HG02885 (cell line): Measurements from ENCODE around the gene FOXN1.
A peak's percentile ranks its signal among the peaks of the same experiment; 100 is the strongest.
"Not testable (repeated sequence)": the region's sequence is repeated elsewhere in the genome, so short reads cannot be mapped to it uniquely, and the experiment has no call there.

Source experiments
- ATAC-seq: cut with Tn5 transposase; IDR thresholded peaks from one replicate; pipeline ENCODE4 v1.9.1; 2021; ENCODE audit warnings: mild to moderate bottlenecking; ENCODE audit not compliant: unreplicated experiment, poor library complexity

Gene FOXN1

GRCh38 chr17:28570716-28571360, 64.7 kb downstream of the FOXN1 start:
- ATAC-seq = peak; percentile 30

- ATAC-seq = peak; percentile 90
Observed at GRCh38 chr17:28571361-28572122, 65.4 kb downstream of the FOXN1 start, which contains the start of gene PIGS. Gene PIGS (minus strand): TSS chr17:28571524. CDS start chr17:28571496, 28 bp downstream.

- no peak for ATAC-seq
Observed at GRCh38 chr17:28572259-28573039, 66.3 kb downstream of the FOXN1 start.

GRCh38 chr17:28573040-28573380, 66.9 kb downstream of the FOXN1 start:
- no peak for ATAC-seq

- ATAC-seq = no peak
Observed at GRCh38 chr17:28573521-28573920, 67.4 kb downstream of the FOXN1 start.

- ATAC-seq = no peak
Observed at GRCh38 chr17:28573966-28574480, 67.9 kb downstream of the FOXN1 start.

- ATAC-seq = no peak
Observed at GRCh38 chr17:28574526-28574925, 68.4 kb downstream of the FOXN1 start.

GRCh38 chr17:28575126-28575795, 69.1 kb downstream of the FOXN1 start:
- ATAC-seq = no peak

- ATAC-seq = not testable (repeated sequence)
Observed at GRCh38 chr17:28576016-28576415, 69.9 kb downstream of the FOXN1 start.

- peak; percentile 87 for ATAC-seq
Observed at GRCh38 chr17:28576758-28577465, 70.8 kb downstream of the FOXN1 start, which contains the start of gene ALDOC. Gene ALDOC (minus strand): TSS chr17:28576895. CDS start chr17:28575532, 1,363 bp downstream.

GRCh38 chr17:28577466-28577824, 71.3 kb downstream of the FOXN1 start:
- ATAC-seq = no peak

GRCh38 chr17:28578246-28579195, 72.4 kb downstream of the FOXN1 start:
- no peak for ATAC-seq

GRCh38 chr17:28579526-28579925, 73.4 kb downstream of the FOXN1 start:
- no peak for ATAC-seq

- no peak for ATAC-seq
Observed at GRCh38 chr17:28580959-28581358, 74.8 kb downstream of the FOXN1 start.

- no peak for ATAC-seq
Observed at GRCh38 chr17:28582513-28582912, 76.4 kb downstream of the FOXN1 start.

- ATAC-seq = no peak
Observed at GRCh38 chr17:28584434-28584833, 78.3 kb downstream of the FOXN1 start.

- no peak for ATAC-seq
Observed at GRCh38 chr17:28585851-28586250, 79.7 kb downstream of the FOXN1 start.
